ENCODE results near the gene GRIP1.

GRIP1 gene

DNA sequence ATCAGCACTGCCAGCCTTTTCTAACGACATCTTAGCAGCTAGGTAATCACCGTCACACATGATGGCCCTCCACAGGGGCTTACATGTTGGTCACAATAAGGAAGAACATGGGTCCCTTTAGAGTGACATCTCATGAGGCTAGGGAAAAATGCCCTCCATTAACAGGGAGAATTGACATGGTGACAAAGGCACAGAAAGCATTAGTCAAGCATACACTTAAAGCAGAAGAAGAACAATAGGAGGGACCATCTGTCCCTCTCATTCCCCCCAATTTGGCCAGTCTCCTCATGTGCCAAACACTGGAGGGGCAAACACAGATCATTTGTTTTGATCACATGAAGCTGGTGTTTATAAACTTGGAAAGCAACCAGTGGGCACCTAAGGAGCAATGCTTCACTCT, 78.0 kb downstream of the GRIP1 start:
- no peak for DNase-seq (ENCODE audit: low read depth in 2 of 2)

DNA sequence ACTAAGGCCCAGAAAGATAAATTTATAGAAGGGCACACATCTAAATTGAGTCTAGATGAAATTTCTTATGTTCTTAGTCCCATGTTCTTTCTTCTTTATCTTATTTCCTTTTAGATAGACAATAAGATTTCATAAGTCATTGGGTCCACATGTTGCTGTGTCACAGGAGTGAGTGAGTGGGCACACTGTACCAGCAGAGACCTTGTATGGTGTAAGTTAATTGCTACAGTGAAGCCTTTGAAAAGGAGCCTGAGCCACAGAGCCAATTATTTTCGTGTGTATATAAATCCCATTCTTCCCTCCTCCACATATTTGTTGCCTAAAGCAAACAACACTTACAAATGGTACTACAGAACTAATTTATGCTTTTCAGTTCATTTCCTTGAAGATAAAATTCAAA, 79.1 kb downstream of the GRIP1 start:
- no peak for DNase-seq (ENCODE audit: low read depth in 2 of 2)

DNA sequence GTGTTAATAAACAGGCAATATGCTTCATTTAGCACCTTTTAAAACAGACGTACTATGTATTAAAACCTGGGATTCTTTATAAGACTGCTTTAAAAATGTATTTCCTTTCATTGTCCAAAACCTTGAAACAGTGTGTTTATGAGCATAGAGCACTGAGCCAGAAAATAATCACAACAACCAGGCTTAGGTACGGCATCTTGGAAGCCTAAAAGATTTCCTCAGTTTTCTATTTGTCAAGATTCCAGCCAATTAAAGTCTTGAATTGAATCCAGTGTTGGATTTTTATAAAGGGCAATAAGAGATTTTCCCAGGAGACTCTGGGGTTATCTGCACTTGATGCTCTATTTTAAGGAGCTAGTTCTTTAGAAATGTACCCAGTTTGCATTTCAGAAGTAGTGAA, 80.3 kb downstream of the GRIP1 start:
- no peak for DNase-seq (ENCODE audit: low read depth in 2 of 2)

DNA sequence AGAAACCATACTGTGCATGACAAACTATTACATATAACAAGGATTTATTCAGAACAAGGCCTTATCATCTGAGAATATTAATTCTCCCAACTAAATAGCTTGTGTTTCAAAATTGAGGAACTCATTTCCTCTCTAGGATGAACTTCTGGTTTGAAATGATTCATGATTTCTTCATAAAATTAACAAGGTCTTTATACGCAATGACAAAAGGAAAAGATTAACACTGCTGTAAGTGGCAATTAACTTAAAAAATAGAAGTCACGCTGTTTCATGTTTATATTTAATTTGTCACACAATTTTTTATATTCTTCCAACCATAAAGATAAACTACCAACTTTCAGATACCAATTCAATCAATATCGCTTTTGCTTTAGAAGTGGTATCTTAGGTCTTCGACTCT, 80.8 kb downstream of the GRIP1 start:
- no peak for DNase-seq (ENCODE audit: low read depth in 2 of 2)

DNA sequence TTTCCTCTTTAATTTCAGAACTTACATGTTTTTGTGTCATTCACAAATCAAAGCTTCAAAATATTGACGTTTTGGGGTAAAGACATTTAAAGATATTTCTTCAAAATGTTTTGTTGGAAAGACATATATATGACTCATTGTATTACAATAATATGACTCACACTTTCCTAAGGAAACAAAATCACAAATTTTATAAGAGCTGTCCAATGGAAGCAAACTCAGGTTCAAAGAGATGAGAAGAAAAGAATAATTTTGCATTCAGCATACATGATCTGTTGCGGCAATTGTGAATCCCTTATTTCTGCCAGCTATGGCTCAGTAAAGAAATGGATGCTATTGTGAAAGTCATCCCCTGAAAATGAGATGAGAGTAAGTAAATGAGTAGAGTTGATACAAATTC, 82.7 kb downstream of the GRIP1 start:
- no peak for DNase-seq (ENCODE audit: low read depth in 2 of 2)

DNA sequence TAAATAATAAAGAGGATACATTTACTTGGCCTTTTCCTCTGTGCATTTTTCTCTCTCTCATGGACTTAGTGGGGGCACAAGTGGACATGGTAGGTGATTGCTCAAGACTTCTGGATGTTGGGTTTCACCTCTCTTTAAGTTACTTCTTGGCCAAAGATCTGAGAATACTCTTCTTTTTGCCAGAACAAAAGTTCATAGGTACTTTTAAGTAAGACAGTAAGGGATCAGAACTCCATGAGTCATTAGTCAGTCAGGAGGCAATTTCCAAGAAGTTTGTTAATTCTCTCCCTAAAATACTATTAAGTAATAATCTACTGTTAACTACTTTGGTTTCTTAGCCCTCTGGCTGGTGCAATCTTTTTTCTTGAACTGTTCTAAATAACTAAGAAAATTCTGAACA, 84.2 kb downstream of the GRIP1 start:
- no peak for DNase-seq (ENCODE audit: low read depth in 2 of 2)

DNA sequence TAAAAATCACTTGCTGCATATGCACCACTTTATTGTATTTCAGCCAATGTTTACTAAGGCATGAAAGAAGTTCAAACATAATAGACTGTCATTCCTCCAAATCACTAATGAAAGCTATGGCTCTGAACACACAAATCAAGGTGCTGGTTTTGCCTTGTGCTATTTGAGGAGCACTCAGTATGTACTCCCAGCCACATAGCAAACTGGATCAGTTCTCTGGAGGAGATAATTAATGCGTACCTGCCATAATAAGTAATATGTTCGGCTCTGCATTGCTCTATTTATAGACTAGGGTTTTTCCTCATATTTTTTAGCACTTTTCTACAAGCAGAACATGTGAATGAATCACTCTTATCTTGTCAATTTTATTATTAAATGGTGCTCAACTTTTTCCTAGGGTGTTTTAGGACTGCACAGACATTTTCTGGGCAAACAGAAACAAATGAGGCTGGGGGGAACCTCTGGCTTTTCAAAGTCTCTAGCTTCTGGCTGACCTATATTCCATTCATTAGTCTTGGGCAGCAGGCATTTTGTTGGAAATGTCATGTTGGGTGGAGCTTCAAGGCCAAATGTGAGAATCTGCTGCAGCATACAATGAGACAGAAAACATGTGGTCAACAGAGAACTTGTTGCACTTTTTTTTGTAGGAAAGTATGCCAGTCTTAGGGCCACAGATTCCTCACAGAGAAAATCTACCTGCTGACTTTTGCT, 88.4 kb downstream of the GRIP1 start:
- DNase-seq (ENCODE audit: low read depth in 2 of 2): no peak

DNA sequence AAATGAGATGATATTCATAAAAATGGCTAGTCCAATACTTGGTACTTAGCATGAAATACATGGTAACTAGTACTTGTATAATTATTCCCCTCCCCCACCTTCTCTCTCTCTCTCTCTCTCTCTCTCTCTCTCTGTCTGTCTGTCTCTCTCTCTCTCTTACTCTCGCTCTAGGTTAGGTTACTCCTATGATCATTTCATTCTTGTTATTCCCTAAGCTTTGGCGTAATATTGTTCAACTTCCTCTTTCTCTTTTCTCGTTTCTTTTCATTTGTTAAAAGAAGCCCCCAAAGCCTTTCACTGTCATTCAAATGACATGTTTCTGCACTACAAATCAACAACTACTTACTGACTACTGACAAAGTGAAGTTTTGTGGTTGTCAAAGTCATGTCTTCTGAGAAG, 89.8 kb downstream of the GRIP1 start:
- DNase-seq (ENCODE audit: low read depth in 2 of 2): no peak

DNA sequence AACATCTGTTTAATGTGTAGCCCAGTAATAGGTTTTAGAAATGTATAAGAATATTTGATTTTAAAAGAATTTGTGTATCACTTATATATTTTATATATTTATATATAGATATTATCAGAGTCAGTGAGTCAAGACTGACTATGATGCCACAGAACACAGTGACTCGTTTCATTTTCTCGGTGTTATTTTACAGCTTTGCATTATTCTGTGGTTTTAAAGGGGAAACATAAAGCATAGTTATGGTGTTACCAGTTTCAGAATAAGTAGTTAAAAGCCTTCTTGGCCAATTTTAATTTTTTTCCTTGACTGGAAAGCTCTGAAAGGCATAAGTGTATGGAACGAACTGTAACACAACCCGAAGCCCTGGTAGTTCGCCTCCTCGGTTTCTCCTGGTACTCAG, 91.0 kb downstream of the GRIP1 start:
- no peak for DNase-seq (ENCODE audit: low read depth in 2 of 2)

DNA sequence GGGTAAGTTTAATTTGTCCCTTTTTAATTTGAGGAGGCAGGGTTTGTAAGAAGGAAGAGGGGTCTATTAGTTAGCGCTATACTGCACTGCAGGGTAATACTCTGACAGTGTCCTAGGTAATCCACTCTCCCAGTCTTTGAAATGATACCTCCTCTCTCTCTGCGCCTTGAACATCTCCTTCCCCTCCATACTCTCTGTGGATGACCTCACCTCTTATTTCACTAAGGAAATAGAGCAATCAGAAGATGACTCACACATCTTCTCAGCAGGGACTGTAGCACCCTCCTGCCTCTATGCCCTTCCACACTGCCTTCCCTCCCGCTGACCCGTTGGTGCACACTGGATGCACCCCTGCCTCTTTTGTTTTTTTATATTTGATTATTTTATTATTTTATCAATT, 94.2 kb downstream of the GRIP1 start:
- no peak for DNase-seq (ENCODE audit: low read depth in 2 of 2)

DNA sequence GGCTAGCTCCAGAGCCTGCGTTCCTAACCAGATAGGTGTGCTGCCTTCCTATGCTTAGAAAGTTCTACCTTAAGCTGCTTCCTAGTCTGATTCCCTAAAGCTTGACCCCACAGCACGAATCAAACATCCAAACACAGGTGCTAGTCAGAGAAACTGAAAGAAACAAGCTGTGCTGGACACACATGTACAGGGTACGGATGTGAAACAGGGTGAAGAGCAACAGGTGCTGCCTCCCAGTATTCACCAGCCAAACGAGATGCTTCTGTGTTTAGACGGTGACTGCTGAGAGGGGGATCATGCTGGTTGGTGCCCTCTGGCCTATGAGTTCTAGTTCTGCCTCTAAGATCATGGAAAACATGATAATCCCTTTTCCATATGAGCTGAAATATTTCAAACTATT, 105.3 kb downstream of the GRIP1 start:
- DNase-seq (ENCODE audit: low read depth in 2 of 2): no peak

DNA sequence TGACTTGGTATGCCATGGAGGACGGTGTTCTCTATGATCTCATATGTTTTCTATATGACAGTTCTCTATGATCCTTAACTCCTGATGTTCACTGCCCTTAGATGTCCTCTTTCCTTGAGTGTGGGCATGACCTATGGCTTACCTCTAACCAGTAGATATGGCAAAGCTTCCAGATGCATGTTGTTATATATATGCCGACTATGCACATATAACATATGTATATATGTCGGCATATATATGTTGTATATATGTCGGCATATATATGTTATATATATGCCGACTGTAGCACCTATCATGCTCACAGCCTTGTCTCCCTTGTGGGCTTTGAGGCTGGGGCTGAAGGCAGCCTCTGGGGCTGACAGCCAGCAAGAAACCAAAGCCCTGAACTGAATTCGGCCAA, 106.0 kb downstream of the GRIP1 start:
- no peak for DNase-seq (ENCODE audit: low read depth in 2 of 2)

DNA sequence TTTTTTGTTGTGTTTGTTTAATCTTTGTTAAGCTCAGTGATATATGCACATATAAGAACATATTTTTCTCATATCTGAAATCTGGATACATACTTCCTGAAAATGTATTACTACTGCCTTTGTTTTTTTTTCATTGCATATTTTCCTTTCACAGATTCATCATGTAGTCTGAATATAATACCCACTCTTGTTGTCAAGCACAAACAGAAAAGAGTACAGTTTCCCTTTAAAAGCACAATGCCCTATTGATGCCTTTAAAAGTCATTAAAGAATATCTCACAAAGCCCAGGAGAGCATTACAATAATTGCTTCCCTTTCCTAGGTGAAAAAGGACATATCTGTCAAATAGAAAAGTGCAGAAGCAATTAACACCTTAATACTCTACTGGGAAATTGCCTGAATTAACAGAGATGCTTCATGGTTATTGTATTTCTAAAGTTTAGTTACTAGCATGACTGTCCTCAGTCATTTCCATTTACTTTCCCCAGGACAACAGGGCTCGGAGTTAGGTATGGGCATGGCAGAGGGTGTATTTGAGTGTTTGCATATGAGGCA, 107.4 kb downstream of the GRIP1 start:
- DNase-seq (ENCODE audit: low read depth in 2 of 2): no peak

DNA sequence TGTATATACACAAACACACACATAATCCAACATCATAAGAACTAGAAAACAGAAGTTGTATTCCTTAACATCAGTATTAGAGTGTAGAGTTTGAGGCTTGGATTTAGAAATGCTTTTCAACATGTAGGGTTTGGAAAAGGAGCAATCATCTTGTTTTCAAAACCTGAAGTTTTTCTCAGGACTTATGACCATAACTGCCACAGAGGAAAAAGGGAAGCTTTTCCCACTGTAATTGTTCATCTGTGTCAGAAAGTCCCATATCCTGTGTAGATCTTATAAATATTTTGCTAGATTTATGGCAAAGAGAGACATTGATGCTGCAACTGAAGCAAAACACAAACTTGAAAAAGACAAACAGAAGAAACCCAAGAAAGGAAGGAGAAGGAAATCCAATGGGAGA, 115.7 kb downstream of the GRIP1 start:
- DNase-seq (ENCODE audit: low read depth in 2 of 2): no peak

DNA sequence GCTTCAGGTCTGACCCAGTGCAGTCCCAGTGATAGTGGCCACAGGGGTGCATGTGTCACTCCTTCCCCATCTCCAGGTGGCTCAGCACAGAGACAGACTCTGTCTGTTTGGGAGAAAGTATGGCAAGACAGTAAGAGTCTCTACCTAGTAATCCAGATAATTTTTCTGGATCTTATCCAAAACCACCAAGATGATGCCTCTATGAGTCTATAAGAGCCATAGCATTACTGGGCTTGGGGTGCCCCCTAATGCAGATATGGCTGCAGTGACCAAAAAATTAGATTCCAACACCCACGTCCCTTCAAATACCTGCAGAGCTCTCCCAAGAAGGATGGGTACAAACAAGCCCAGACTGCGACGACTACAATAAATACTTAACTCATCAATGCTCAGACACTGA, 123.8 kb downstream of the GRIP1 start:
- DNase-seq (ENCODE audit: low read depth in 2 of 2): no peak

DNA sequence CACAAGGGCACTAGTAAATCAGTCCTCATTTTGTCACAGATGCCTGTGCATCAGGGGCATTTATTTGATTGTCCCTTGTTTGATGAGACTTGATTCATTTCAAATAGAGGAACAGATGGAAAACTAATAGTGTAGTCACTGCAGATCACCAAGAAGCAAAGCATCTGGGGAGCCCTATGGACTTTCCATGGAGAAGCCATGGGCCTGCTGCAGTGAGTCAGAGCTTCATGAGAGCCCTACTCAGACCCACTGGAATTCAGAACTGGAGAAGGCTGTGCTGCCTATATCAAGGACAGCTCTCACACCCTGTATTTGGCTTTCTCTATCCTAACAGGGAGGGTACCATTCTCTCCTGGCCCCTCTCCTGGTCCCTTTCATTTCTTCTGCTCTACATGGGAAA, 126.2 kb downstream of the GRIP1 start:
- no peak for DNase-seq (ENCODE audit: low read depth in 2 of 2)

DNA sequence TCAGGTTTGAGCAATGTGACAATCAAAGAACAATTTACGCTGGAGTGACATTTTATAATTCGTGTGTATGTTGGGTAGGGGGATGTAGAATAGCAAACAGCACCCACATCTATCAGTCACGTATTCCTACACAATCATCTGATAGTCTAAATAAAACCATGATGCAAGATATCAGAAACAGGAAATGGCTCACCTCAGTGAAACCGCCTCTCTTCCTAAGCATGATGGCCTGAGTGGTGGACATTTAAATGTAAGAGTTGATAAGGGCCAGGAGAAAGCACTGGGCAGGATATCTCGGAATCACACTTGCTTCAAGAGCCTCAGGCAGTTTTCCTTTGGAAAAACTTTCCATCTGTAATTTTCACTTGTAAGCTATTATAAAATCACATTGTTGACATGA, 128.2 kb downstream of the GRIP1 start:
- DNase-seq (ENCODE audit: low read depth in 2 of 2): no peak

DNA sequence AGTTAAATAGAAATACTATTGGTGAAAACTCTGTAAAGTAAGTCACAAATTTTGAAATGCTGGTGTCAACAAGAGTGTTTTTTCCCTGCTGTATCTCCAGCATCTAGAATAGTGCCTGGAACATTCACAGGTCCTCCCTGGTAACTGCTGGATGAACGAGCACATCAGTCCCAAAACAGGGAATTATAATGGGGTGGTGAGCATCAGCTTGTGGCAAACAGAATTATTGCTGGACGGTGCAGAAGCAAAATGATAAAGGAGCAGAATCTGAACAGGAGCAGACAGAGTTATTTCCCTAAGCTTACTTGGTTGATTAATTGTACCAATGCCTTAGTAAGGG, 129.9 kb downstream of the GRIP1 start:
- DNase-seq (ENCODE audit: low read depth in 2 of 2): no peak

DNA sequence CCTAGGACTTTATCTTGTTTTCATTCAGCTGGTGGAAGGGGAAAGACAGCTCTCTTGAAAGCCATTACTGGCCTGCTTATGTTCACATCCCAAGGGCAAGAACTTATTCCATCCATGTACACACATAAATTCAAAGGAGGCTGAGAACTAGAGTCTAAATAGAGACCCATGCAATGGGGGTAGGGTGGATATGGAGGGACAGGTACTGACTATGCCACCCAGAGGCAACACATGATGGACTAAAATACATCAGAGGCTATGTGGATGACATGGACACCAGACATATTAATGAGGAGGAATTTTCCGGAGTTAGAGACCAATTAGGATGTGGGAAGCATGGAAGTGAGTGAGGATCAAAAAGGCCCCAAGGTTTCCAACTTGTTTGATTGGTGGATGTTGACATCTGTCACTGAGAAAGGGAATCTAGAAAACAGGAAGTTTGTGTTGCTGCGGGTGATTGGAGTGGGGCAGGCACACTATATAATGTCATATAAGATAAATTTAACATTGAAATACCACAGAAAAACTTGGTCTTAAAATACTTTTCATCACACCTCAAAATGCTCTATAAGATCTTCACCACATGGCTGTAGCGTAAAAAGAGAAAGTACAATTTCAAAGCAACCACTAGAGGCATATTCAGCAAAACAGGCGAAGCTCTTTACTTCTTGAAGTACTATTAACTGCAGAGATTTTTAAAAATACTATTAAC, 130.4 kb downstream of the GRIP1 start:
- DNase-seq (ENCODE audit: low read depth in 2 of 2): no peak

DNA sequence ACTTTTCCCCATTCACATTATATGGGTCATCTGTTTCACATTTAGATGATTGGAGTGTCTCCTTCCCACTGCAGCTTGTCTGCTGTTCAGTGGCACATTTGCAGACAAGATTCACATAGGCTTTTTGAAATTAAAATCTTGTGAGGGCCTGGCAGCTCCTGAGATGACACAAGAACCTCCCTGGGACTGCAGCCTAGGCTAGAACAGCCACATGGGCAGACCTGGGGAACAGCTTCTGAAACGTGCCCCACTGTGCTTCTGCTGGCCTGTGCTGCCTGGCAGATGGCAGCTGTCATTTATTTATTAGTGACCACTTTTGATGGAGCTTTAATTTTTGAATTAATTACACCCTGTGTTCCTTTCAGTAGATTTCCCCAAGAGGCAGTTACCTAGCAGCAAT, 137.4 kb downstream of the GRIP1 start:
- no peak for DNase-seq (ENCODE audit: low read depth in 2 of 2)

DNA sequence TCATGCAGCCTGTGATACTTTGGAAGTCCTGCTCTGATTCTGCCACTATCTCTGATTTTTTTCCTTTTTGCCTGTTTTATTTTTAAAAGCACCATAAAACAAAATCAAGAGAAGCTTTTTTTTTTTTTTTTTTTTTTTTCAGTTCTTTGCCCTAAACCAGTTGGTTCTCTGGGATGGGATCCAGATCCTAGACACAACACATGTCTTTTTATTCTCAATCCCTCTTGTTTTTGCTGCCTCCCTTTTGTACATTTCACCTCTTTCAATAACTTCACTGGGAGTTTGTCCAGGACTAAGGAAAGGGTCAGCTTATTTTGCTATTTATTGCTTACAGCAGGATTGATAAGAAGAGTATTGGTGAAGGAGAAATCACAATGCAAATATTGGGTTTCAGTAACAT, 139.4 kb downstream of the GRIP1 start:
- no peak for DNase-seq (ENCODE audit: low read depth in 2 of 2)

DNA sequence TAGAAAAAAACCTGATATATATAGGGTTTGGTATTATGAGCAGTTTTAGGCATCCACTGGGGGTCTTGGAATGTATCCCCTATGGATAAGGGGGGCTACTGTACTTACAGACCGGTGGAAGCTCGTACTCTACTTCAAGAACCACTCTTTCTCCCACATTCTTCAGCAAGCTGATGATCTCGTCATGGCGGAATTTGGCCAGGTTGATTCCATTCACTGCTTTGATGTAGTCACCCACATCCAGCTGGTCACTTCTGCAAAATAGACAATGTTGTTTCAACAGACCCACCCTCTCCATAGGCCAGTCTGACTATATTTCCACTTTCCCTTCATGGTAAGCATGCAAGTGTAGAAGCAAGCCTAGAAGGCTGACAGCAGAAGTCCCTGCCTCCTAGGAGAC, 139.9 kb downstream of the GRIP1 start:
- DNase-seq (ENCODE audit: low read depth in 2 of 2): no peak

DNA sequence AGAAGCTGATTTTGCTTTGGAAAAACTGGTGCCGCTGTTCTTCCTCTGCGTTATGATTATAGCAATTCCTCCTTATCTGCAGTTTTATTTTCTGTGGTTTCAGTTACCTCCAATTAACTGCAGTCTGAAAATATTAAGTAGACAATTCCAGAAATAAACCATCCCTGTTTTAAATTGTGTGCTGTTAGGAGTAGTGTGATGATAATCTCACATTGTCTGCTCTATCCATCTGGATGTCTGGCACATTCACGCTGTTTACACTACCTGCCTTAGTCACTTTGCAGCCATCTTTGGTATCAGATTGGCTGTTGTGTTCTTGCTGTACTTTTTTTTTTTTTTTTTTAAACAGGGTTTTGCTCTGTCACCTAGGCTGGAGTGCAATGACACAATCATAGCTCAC, 141.0 kb downstream of the GRIP1 start:
- DNase-seq (ENCODE audit: low read depth in 2 of 2): no peak

DNA sequence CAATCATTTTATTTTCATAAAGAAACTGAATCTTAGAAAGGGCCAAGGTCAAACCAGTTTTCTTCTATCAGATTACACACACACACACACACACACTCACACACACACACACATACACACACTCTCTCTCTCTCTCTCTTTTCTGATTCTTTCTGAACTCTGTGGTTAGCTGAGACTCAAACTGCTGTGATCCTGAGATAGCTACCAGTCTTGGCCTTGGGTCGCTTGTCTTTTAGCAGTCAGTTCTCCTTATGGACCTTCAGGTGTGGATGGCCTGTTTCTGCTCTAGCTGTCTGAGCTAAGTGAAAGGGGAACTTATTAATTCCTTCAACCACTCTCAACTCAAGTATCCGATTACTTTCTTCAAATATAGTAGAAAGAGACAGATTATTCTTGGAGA, 145.1 kb downstream of the GRIP1 start:
- no peak for DNase-seq (ENCODE audit: low read depth in 2 of 2)

Data from stimulated activated CD8-positive, alpha-beta memory T cell treated with anti-CD3 and anti-CD28 coated beads, Interleukin-7, amount 100 ng/mL, for 1 hour (primary cell).